Right cardiac atrium (tissue), 5 donors: ENCODE results near the gene MICAL2. TPM values are rescaled to one million over a fixed set of nuclear protein-coding genes. Genes with fewer than 3 reads are reported as not detected.
A peak's percentile ranks its signal among the peaks of the same experiment; 100 is the strongest.

Source experiments
- ATAC-seq, 2 donors: fragments of 200-7000 bp; cut with Tn5 transposase; one replicate each; pipeline versions ENCODE4 v1.8.0 to v1.9.1; 2020; ENCODE audit warnings: moderate library complexity in 2 of 2, mild to moderate bottlenecking in 1 of 2
- DNase-seq, 3 donors: peaks; one replicate each; pipeline ENCODE4 v3.0.0-alpha.2; 2020
- H3K27ac ChIP-seq: one replicate; pipeline ENCODE4 v1.5.1; 2013; ENCODE audit warnings: mild to moderate bottlenecking, low read length, control low read depth, moderate library complexity
- H3K27me3 ChIP-seq: one replicate; pipeline ENCODE4 v1.6.1; 2013; ENCODE audit not compliant: control insufficient read depth, insufficient read depth
- H3K4me1 ChIP-seq: one replicate; pipeline ENCODE4 v1.6.1; 2013; ENCODE audit warnings: low read length; ENCODE audit not compliant: control insufficient read depth, insufficient read depth
- H3K4me3 ChIP-seq: one replicate; pipeline ENCODE4 v1.5.1; 2013; ENCODE audit warnings: low read length, control low read depth
- H3K9me3 ChIP-seq: one replicate; pipeline ENCODE4 v1.6.1; 2013; ENCODE audit warnings: low read length; ENCODE audit not compliant: control insufficient read depth
- WGBS: extraction: QIAGEN DNeasy Blood & Tissue Kit; methylation state at CpG from one replicate; pipeline ENCODE4 v1.1.7; 2013; 5-methylcytosine and 5-hydroxymethylcytosine counted together
- intact Hi-C, 4 donors: fragments of 100-400 bp; cut with DNase I; formaldehyde crosslinking; loops; one replicate each; pipeline versions ENCODE4 v1.11.0 to v1.14.0; 2022 to 2023
- polyA plus RNA-seq: library from polyadenylated mRNA; stranded (reverse); fragments of 200-250 nt; gene quantifications from one replicate; pipeline ENCODE4 v1.2.3, GENCODE V29; 2013
- total RNA-seq, 4 donors: library from RNA; stranded (reverse); fragmentation: NEBNext Ultra II Directional; extraction: Animal tissue kit (Norgen Biotek cat#: 25700); gene quantifications; one replicate each; pipeline ENCODE4 v1.2.1, GENCODE V29; 2021
- donor health status: healthy with polysubstance abuse.
- donor health status: DM: no; HTN: yes; CAD: no.
- donor health status: DM: no; HTN: no; CAD: no.
- donor health status: DM: no; HTN: yes; CAD: no; lungs with severe emphysema.
- donor health status: DM: yes; HTN: yes; CAD: no.

The MICAL2 gene
- total and polyA plus RNA-seq, 5 donors, result 62.9 to 115 (median 92.3) TPM

- H3K4me3 ChIP-seq, result no peak overlapping the region
- DNase-seq (peak; percentile 64 to 79 (median 76)), ATAC-seq (peak in 1 of 2 donors; percentile 43)
- H3K27ac ChIP-seq, result peak overlapping the region; percentile 49
- no peaks in the 10 kb centered on the region for H3K9me3 ChIP-seq
- peaks cover 31% of the 10 kb centered on the region for H3K4me1 ChIP-seq
- 63% methylated on average over 6 of the region's 6 CpGs for WGBS
- no peaks in the 10 kb centered on the region for H3K27me3 ChIP-seq
- intact Hi-C loops, result loop anchor here in 1 of 4 donors (10.0 kb wide), 2 partner anchors 130 to 190 kb away; partner anchors contain the start of gene MICAL2
Measured at GRCh38 chr11:12245091-12245490, 134.7 kb downstream of the MICAL2 start.

GRCh38 chr11:12245549-12246016 is 135.2 kb downstream of the MICAL2 start:
- peak overlapping the region; percentile 49 for H3K27ac ChIP-seq
- WGBS, result 55% methylated on average over 3 of the region's 3 CpGs
- H3K9me3 ChIP-seq, result no peaks in the 10 kb centered on the region
- ATAC-seq (peak in 1 of 2 donors; percentile 8), DNase-seq (peak in 1 of 3 donors; percentile 50)
- no peak overlapping the region for H3K4me3 ChIP-seq
- no peaks in the 10 kb centered on the region for H3K27me3 ChIP-seq
- intact Hi-C loops, result loop anchor here in 1 of 4 donors (10.0 kb wide), 2 partner anchors 131 to 191 kb away; partner anchors contain the start of gene MICAL2
- H3K4me1 ChIP-seq, result peaks cover 31% of the 10 kb centered on the region

DNA sequence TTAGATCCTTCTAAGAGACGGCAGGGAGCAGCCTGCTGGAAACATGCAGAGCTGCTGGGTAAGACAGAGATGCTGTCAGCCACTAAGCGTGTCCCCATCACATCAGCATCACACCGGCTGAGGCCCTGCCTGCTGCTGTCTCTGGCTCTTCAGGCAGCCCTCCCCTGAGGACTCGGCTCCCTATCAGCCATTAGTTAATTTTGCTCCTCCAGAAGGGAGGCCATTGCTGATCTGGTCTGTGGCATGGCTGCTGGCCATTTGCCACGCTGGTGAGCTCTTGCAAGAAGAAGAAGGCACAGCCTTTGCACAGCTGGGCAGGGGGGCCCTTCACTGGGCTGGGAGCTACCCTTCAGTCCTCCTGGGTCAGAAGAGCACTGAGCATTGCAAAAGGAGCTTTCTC is 135.8 kb downstream of the MICAL2 start:
- H3K4me1 ChIP-seq, result peaks cover 31% of the 10 kb centered on the region
- DNase-seq (peak in 1 of 3 donors; percentile 58), ATAC-seq (no peak)
- no peaks in the 10 kb centered on the region for H3K27me3 ChIP-seq
- no peak overlapping the region for H3K4me3 ChIP-seq
- 68% methylated on average over 5 of the region's 5 CpGs for WGBS
- peak overlapping the region; percentile 49 for H3K27ac ChIP-seq
- H3K9me3 ChIP-seq, result no peaks in the 10 kb centered on the region
- intact Hi-C loops, result loop anchor here in 1 of 4 donors (10.0 kb wide), 2 partner anchors 131 to 191 kb away; partner anchors contain the start of gene MICAL2

DNA sequence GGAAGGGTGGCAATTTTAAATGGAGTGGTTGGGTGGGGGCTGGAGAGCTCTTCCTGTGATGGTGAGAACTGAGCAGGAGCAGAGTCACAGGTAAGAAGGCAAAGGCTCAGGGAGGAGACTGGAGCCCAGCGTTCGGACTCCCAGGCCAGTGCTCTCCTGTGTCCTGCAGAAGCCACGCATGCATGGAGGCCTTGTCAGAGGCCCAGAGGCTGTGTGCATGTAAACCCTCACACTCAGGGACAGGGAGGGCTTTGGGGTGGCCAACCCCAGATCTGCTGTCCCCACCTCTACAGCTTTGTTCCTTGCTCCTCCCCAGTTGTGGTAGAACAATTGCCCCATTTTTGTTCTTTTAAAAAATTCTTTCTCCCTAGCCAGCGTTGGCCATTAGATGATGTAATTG is 136.6 kb downstream of the MICAL2 start:
- H3K27me3 ChIP-seq, result no peaks in the 10 kb centered on the region
- DNase-seq (peak in 1 of 3 donors; percentile 76), ATAC-seq (peak; percentile 20 to 41)
- H3K9me3 ChIP-seq, result no peaks in the 10 kb centered on the region
- H3K4me1 ChIP-seq, result peaks cover 31% of the 10 kb centered on the region
- no peak overlapping the region for H3K4me3 ChIP-seq
- intact Hi-C loops, result loop anchor here in 1 of 4 donors (10.0 kb wide), 2 partner anchors 132 to 192 kb away; partner anchors contain the start of gene MICAL2
- peak overlapping the region; percentile 37 for H3K27ac ChIP-seq
- WGBS, result 84% methylated on average over 4 of the region's 4 CpGs

- ATAC-seq, result peak; percentile 36 to 52
- intact Hi-C loops, result loop anchor here in 1 of 4 donors (10.0 kb wide), 2 partner anchors 133 to 193 kb away; partner anchors contain the start of gene MICAL2
- Histone ChIP-seq H3K9me3 (no peaks in the 10 kb centered on the region), H3K27me3 (no peaks in the 10 kb centered on the region), H3K4me3 (no peak overlapping the region), H3K27ac (peak overlapping the region; percentile 26), H3K4me1 (peaks cover 31% of the 10 kb centered on the region)
- peak in 1 of 3 donors; percentile 48 for DNase-seq
- 43% methylated on average over 3 of the region's 3 CpGs for WGBS
Measured at GRCh38 chr11:12247543-12248254, 137.3 kb downstream of the MICAL2 start.

DNA sequence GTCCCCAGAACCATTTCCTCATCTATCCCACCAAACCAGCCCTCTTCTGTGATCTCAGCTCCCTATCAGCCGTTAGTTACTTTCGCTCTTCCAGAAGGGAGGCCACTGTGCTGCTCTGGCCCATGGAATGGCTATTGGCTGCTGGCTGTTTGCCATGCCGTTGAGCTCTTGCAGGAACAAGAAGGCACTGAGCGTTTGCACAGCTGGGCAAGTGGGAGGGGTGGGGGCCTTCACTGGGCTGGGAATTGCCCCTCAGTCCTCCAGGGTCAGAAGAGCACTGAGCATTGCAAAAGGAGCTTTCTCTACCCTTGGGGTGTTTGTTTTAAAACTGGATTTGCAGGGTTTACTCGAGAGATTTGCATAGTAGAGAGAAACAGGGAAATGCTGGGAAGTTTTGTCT is 137.9 kb downstream of the MICAL2 start:
- Histone ChIP-seq H3K27me3 (no peaks in the 10 kb centered on the region), H3K4me3 (no peak overlapping the region), H3K4me1 (peaks cover 28% of the 10 kb centered on the region), H3K9me3 (no peaks in the 10 kb centered on the region), H3K27ac (peak overlapping the region; percentile 26)
- intact Hi-C loops, result loop anchor here in 1 of 4 donors (10.0 kb wide), 2 partner anchors 134 to 194 kb away; partner anchors contain the start of gene MICAL2
- ATAC-seq (peak; percentile 61 to 80), DNase-seq (peak; percentile 83 to 95 (median 93))
- WGBS, result 26% methylated on average over 5 of the region's 5 CpGs

GRCh38 chr11:12249590-12250260 is 139.3 kb downstream of the MICAL2 start:
- intact Hi-C loops, result loop anchor here in 1 of 4 donors (10.0 kb wide), 2 partner anchors 135 to 195 kb away; partner anchors contain the start of gene MICAL2
- ATAC-seq (no peak), DNase-seq (no peak)
- H3K27ac ChIP-seq, result no peak overlapping the region
- 53% methylated on average over 20 of the region's 20 CpGs for WGBS
- no peak overlapping the region for H3K4me3 ChIP-seq
- no peaks in the 10 kb centered on the region for H3K27me3 ChIP-seq
- H3K4me1 ChIP-seq, result peaks cover 28% of the 10 kb centered on the region
- no peaks in the 10 kb centered on the region for H3K9me3 ChIP-seq

DNA sequence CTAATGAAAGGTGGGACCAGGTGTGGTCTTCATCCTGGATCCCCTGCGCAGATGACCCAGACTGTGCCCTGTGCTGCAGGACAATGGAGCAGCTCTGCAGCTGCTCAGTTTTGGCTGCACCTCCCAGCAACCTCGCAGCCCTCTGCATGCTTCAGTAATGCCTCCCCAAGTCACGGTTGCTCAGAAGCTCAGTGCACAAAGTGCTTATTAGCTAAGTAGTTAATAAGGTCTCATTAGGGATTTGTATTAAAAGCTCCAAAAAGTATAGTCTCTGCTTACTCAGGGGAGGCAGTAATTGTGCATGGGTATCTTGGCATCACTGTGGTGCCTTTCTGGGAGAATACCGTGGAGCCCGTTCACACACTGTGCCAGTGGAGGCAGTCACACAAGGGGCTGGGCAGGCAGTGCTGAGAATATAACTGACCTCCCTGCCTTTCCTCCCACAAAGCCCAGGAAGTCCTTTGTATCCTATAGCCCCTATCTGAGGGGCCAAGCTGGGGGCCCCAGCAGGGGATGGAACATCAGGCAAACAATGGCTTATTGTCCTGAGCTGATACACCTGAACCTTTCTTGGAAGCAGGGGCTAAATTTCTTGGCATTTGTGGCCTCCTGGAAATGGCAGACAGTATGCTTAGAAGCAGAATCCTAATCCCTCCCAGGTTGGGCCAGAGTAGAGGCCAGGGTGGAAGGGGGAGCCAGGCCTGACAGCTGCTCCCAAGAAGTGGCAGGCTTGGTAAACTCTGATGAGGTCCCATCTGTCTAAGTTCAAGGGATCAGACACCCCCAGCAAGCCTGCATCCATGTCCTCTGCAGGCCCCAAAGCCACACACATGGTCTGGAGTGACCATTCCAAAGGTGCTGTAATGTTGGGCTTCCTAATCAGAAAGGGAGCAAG is 141.5 kb downstream of the MICAL2 start:
- Histone ChIP-seq H3K9me3 (no peaks in the 10 kb centered on the region), H3K4me1 (peaks cover 17% of the 10 kb centered on the region), H3K4me3 (no peak overlapping the region), H3K27ac (no peak overlapping the region), H3K27me3 (no peaks in the 10 kb centered on the region)
- 70% methylated on average over 5 of the region's 5 CpGs for WGBS
- no peak for DNase-seq
- intact Hi-C loops, result no loop called here
- ATAC-seq, result no peak

GRCh38 chr11:12253843-12254281 is 143.5 kb downstream of the MICAL2 start:
- Histone ChIP-seq H3K9me3 (no peaks in the 10 kb centered on the region), H3K4me1 (peaks cover 7% of the 10 kb centered on the region), H3K27me3 (no peaks in the 10 kb centered on the region), H3K4me3 (no peak overlapping the region), H3K27ac (no peak overlapping the region)
- DNase-seq (no peak), ATAC-seq (no peak)
- intact Hi-C loops, result no loop called here
- WGBS, result 92% methylated on average over 7 of the region's 7 CpGs

DNA sequence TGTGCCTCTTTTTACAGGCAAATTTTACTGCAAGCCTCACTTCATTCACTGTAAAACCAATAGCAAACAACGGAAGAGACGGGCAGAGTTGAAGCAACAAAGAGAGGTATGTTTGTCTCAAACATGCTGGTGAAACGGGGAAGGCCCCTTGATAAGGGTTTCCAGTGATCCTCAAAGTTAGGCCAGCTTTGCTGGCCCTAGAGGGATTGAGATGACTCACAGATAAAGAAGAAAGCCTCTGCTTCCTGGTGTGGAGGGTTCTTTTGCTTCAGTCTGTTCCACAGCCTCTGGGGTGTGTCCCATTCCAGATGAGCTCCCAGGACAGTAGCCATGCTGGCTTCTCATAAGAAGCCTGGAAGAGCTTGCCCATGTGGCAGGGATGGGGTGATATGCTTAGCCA is 148.1 kb downstream of the MICAL2 start:
- Histone ChIP-seq H3K9me3 (no peaks in the 10 kb centered on the region), H3K4me1 (peaks cover 17% of the 10 kb centered on the region), H3K27me3 (no peaks in the 10 kb centered on the region), H3K4me3 (no peak overlapping the region), H3K27ac (no peak overlapping the region)
- no peak for DNase-seq
- WGBS, result 72% methylated on average over 3 of the region's 3 CpGs
- no peak for ATAC-seq
- intact Hi-C loops, result no loop called here
